ENCODE measurements around the gene GNS.
A peak's percentile ranks its signal among the peaks of the same experiment; 100 is the strongest.

GNS gene

GRCh38 chr12:64733857-64734256 lies 25.3 kb downstream of the GNS start:
- peak; percentile 80 for DNase-seq

DNA sequence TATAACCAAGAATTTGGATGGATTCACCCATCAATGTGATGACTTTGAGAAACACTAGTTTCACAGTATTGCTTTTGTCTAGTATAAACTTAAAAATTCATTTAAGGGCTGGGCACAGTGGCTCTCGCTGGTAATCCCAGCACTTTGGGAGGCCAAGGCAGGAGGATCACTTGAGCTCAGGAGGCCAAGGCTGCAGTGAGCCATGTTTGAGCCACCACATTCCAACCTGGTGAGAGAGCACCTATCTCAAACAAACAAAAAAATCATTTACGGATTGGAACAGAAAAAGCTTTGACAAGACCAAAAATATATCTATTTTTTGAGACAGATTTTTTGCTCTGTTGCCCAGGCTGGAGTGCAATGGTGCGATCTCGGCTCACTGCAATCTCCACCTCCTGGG lies 27.5 kb downstream of the GNS start:
- no peak for DNase-seq

- DNase-seq = peak; percentile 65
Measured at GRCh38 chr12:64730588-64730969, 28.6 kb downstream of the GNS start.

GRCh38 chr12:64729909-64730587 lies 29.2 kb downstream of the GNS start:
- DNase-seq = no peak

DNA sequence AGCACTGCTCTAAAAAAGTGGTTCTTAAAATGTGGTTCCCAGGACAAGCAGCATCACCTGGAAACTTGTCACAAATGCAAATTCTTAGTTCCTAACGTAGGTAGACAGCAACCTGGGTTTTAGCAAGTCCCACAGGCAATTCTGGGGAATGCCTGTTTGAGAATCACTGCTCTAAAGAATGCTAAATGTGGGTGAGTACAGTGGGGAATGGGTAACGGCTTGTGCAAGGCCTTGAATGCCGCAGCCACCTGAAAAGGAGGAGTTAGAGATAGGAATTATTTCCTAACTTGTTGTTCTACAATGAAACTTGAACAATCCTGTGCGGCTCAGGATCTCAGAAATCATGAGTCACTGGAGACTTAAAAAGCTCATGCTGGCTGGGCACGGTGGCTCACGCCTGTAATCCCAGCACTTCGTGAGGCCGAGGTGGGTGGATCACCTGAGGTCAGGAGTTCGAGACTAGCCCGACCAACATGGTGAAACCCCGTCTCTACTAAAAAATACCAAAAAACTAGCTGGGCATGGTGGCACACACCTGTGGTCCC lies 34.9 kb downstream of the GNS start:
- DNase-seq = no peak

- no peak for DNase-seq
Measured at GRCh38 chr12:64723630-64724029, 35.6 kb downstream of the GNS start.

- no peak for DNase-seq
Measured at GRCh38 chr12:64722835-64723234, 36.4 kb downstream of the GNS start.

GRCh38 chr12:64720884-64721283 lies 38.3 kb downstream of the GNS start:
- no peak for DNase-seq

- DNase-seq = no peak
Measured at GRCh38 chr12:64718649-64719048, 40.6 kb downstream of the GNS start.

- DNase-seq = no peak
Measured at GRCh38 chr12:64716839-64717455, 42.3 kb downstream of the GNS start.

DNA sequence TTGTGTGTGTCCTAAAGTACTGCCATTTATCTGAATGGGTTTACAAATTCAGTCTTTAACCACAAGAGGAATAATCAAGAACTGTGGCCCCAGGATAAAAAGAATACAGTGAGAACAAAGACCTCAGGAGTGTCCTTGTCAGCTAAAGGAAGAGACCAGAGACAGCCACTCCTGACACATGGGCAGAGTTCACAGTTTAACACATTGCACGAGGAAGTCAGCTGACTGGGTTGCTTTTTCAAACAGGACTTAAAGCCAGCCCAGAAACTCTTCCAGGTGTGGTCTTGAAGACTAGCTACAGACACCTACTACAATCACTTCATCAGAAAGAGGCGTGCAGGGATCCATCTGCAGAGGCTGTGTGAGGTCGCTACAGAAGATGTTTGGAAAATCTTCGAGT lies 42.8 kb downstream of the GNS start:
- DNase-seq = no peak

- no peak for DNase-seq
Measured at GRCh38 chr12:64714551-64714968, 44.6 kb downstream of the GNS start.

DNA sequence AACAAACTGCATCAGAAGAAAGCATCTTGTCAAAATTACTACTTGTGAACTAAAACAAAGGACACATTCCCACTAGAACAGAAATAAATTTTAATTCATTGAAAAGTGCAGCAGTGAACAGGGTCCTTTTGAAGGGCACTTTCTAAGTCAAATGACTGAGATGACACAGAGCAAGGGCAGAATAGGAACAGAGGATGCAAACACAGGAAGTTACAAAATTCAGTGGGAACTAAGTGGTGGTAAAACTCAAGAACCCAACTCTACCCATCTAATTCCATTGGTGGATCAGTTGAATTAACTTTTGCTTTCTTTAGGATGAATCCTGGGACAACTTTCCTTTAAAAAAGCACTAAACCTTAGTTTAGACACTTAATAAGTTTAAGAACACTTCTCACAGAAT lies 45.8 kb downstream of the GNS start:
- no peak for DNase-seq

DNA sequence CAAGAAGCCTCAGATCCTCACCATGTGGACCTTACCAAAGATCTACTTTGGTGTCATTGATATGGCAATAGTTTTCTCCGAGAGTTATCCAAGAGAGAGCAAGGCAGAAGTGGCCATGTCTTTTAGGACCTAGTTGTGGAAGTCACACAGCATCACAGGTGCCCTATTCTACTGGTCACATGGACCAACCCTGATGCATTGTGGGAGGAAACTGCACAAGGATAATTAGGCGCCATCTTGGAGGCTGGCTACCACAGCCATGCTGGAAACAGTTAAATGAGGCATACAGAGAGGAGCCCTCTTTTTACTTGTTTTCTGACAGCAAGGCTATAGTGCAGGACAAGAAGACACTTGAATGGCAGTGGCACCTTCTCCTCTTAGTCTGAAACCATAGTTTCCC lies 49.8 kb downstream of the GNS start:
- no peak for DNase-seq

- DNase-seq = no peak
Measured at GRCh38 chr12:64707926-64708325, 51.3 kb downstream of the GNS start.

GRCh38 chr12:64707362-64707761 lies 51.8 kb downstream of the GNS start:
- no peak for DNase-seq

DNA sequence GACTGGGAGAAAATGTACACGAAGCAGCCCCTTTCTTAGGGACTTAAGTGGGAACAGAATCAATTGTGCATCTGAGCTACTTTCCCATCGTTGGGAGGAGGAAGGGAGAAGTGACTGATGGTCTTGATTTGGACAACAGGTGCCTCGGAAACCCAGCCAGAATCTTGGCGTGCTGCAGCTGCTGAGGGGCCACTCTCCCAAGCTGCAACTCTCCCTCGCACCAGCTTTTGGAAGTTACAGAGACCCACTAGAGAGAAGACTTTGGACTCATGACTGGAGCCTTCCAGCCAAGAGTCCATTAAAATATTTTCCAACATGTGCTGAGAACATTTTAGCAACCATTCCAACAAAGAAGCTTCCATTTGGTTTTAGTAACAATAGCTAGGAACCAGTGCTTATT lies 52.3 kb downstream of the GNS start:
- DNase-seq = no peak

GRCh38 chr12:64706306-64706705 lies 52.9 kb downstream of the GNS start:
- DNase-seq = no peak

DNA sequence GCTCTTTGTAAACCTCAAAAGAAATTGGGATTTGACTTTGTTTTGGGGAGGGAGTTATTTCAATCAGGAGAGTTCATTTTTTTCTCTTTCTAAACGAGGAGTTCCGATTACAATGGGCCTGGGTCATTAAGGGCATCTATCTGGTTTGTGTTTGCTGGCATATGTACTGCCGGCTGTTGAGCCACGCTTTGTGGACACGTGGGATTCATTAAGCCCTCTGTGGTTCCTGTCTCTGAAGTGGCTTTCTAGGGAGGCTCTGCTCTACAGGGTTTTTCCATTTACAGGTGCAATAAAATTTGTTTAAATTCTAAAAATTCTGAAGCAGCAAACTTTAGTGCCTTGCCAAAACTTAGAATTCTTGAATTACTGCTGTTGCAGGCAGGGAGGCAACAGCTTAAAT lies 57.9 kb downstream of the GNS start:
- DNase-seq = no peak

GRCh38 chr12:64700532-64700931 lies 58.7 kb downstream of the GNS start:
- DNase-seq = no peak

GRCh38 chr12:64699504-64700115 lies 59.6 kb downstream of the GNS start:
- DNase-seq = no peak

DNA sequence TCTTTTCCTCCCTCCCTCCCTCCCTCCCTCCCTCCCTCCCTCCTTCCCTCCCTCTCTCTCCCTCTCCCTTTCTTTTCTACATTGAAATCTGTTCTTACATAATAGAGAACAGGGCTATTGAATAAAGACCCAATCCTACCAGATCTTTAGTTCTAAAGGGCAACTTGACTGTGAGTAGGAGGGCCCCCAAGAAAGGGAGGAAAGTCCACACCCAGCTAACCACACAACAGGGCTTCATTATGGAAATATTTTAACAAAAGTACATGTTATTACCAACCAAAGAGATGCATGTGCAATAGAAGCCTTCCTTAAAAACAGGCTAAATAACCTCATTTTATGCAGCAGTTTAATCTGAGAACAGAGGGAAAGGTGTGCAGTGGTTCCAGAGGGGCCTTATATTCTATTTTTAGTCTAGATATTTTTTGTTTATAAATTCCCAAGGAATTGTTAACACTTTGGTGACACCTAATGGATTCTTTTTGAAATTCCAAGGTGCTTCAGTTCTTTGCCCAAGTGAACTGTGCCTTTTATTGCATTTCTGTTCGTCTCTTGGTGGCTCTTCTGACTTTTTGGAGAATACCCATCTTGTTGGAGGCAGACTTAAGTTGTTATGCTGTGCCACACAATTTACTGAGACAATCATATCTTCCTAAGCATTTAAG lies 63.0 kb downstream of the GNS start:
- DNase-seq = peak; percentile 31

DNA sequence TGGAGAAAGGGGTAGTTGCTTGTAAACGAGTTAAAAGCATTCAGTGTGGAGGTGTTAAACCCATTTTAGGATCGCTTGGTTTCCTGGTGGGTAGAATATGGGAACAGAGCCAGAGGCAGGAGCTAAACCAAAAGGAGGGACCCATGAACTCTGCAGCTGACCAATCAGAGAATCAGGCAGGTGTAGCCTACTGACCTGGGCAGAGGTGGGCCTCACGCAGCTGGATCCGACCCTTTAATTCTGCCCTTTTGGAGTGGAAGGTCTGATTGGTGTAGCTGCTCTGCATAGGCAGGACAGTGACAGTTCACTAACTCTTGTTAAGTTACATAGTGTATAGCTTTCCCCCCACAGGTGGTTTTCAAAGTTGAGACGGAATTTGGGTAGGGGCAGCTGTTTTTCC lies 63.7 kb downstream of the GNS start:
- DNase-seq = no peak
